ENCODE data around the gene ZNF487. TPM values are rescaled to one million over a fixed set of nuclear protein-coding genes. Genes with fewer than 3 reads are reported as not detected.

The ZNF487 gene
- total and polyA plus RNA-seq, 2 of the 4 experiments (the other 2 are of a cell fraction): 1.7 to 2.7 TPM

DNA sequence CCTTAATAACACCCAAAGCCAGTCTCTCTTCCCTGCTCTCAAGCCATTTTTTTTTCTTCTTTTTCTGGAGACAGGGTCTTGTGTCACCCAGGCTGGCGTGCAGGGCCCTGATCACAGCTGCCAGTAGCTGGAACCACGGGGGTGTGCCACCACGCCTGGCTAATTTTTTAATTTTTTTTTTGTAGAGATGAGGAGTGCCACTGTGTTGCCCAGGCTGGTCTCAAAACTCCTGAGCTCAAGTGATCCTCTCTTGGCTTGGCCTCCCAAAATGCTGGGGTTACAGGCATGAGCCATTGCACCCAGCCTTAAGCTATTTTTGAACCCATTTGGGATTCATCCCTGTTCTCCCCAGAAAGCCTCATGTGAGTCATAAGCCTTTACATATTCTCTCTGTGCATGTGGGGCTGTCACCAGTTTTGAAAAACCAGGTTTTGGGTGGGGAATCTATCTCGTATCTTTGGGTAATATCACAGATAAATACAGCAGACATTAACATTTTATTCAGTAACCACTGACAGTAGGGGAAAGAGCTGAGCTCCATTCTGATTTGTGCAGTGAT is 15.5 kb downstream of the ZNF487 start:
- Histone ChIP-seq H3K4me3 (ENCODE audit: insufficient read depth, low read depth, low read length) (no peak overlapping the region), H3K27me3 (ENCODE audit: control insufficient read depth, insufficient read depth, low read length) (no peaks in the 10 kb centered on the region), H2BK120ac (ENCODE audit: low read depth, low read length) (no peak overlapping the region), H3K23ac (ENCODE audit: low read depth, low read length) (no peak overlapping the region), H3K27ac (ENCODE audit: insufficient read depth, low read length) (no peak overlapping the region), H3K9ac (ENCODE audit: low read depth, low read length) (no peak overlapping the region), H3K9me3 (ENCODE audit: control insufficient read depth, insufficient read depth, low read length) (no peaks in the 10 kb centered on the region), H3K18ac (ENCODE audit: low read depth, low read length) (no peak overlapping the region), H4K20me1 (ENCODE audit: insufficient read depth, low read length) (no peaks in the 10 kb centered on the region), H2AK5ac (ENCODE audit: low read depth, low read length) (no peak overlapping the region), H3K56ac (ENCODE audit: extremely low read depth, insufficient read depth, low read length) (no peak overlapping the region), H4K8ac (ENCODE audit: low read depth in 2 of 2, low read length in 2 of 2) (no peak overlapping the region), H2AK9ac (replicated peaks; ENCODE audit: low read depth, low read length, poor library complexity) (no peak overlapping the region), H2BK5ac (ENCODE audit: low read depth, low read length, poor library complexity, severe bottlenecking) (no peak overlapping the region), H3K4ac (ENCODE audit: low read depth, low read length) (no peak overlapping the region), H3K14ac (replicated peaks; ENCODE audit: low read depth, low read length) (no peak overlapping the region), H3K4me2 (ENCODE audit: low read depth, low read length) (no peak overlapping the region), H2AFZ (replicated peaks; ENCODE audit: low read length, poor library complexity) (no peak overlapping the region), H3K4me1 (ENCODE audit: control insufficient read depth, insufficient read depth, low read length) (peaks cover 4% of the 10 kb centered on the region; the same call in 1 of the 2 replicates), H2BK20ac (ENCODE audit: low read depth, low read length) (no peak overlapping the region), H2BK15ac (ENCODE audit: low read depth, low read length) (no peak overlapping the region), H3K79me1 (ENCODE audit: low read depth in 1 of 2, low read length in 2 of 2) (peaks cover 0 to 11% of the 10 kb centered on the region in 2 experiments; a peak in 2 of 4 replicates), H4K5ac (ENCODE audit: low read depth, low read length) (no peak overlapping the region), H3K9me1 (ENCODE audit: insufficient read depth, low read length) (peaks cover 3% of the 10 kb centered on the region; the same call in 1 of the 2 replicates), H3K36me3 (ENCODE audit: control insufficient read depth, insufficient read depth, low read length) (no peaks in the 10 kb centered on the region), H4K91ac (ENCODE audit: insufficient read depth, low read depth, low read length) (no peak overlapping the region)
- intact Hi-C loops (cut with micrococcal nuclease): no loop called here
- POLR2A ChIA-PET (ENCODE audit: unreplicated experiment): no interaction called here
- no CpG with 5 or more reads among the region's 4 CpGs for WGBS, 2 experiments (ENCODE audit: extremely low coverage in 2 of 2, insufficient read length in 1 of 2)
- DNase-seq (no peak), ATAC-seq (ENCODE audit: low read depth) (no peak)
- no peak for TF ChIP-seq SMC3 (IDR thresholded peaks at IDR 0.05; ENCODE audit: low read depth, low read length)
- no peak for TF ChIP-seq RAD21 (IDR thresholded peaks at IDR 0.05; ENCODE audit: low read length)
- TF ChIP-seq MAZ (IDR thresholded peaks at IDR 0.05; ENCODE audit: borderline replicate concordance, low read depth, low read length): no peak
- TF ChIP-seq POLR2A (IDR thresholded peaks at IDR 0.05; ENCODE audit: low read depth, low read length): no peak
- TF ChIP-seq MXI1 (IDR thresholded peaks at IDR 0.05; ENCODE audit: borderline replicate concordance, low read depth, low read length): no peak
- no peak for TF ChIP-seq RFX5 (IDR thresholded peaks at IDR 0.05; ENCODE audit: low read depth, low read length)
- TF ChIP-seq FOS (IDR thresholded peaks at IDR 0.05; ENCODE audit: low read depth, low read length): no peak
- no TSS peak for BruUV-seq (replicated peaks)
- in situ Hi-C loops (cut with MboI; ENCODE audit: low sequenced_read_pairs): loop anchor here (5.0 kb wide), 1 partner anchor 50 kb away; no protein-coding TSS in a partner anchor
- CTCF ChIA-PET: interaction anchor here (1.1 kb wide), 1 partner anchor 10 kb away, joined by 4 read pairs; no protein-coding TSS in a partner anchor
- dilution Hi-C loops (cut with HindIII; ENCODE audit: low sequenced_read_pairs, unreplicated experiment): no loop called here

Data from IMR-90 (cell line).